Measurements from ENCODE around the gene ELMO2.

The ELMO2 gene

DNA sequence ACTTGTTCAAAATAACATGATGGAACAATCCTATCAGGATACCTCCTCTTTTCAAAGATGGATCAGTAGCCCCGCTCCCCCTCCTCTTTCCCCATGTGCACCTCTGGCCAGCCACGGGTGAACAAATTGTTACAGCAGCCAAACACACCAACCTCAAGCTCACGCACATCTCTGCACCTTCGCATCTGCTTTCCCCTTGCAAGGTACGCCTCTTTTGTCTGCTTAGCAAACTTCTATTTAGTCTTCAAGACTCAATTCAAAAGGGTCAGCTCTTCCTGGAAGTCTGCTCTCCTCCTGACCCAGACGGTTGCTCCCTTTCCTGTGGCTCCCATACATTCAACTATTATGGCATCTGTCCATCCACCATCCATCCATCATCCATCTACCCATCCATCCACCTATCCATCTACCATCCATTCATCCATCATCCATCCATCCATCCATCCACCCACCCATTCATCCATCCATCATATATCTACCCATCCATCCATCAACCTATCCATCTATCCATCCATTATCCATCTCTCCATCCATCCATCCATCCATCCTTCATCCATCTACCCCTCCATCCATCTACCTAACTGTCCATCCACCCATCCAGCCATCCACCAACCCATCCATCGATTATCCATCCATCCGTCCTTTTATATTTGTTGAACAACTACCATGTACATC is 61.8 kb downstream of the ELMO2 start:
- H4K8ac ChIP-seq (ENCODE audit: low read length), result no peak overlapping the region
- H2BK15ac ChIP-seq (ENCODE audit: low read depth, poor library complexity, severe bottlenecking), result no peak overlapping the region
- no peak overlapping the region for H3K4me2 ChIP-seq (ENCODE audit: low read length, poor library complexity, severe bottlenecking)
- no peak overlapping the region for H2BK120ac ChIP-seq (ENCODE audit: low read depth, low read length)
- no peak overlapping the region for H3K9ac ChIP-seq (ENCODE audit: low read length)
- no peak overlapping the region for H4K91ac ChIP-seq (ENCODE audit: low read length)
- H2AK5ac ChIP-seq (ENCODE audit: low read length, severe bottlenecking), result no peak overlapping the region
- no peak overlapping the region for H3K14ac ChIP-seq (ENCODE audit: low read length in 2 of 2)
- peaks cover 39 to 44% of the 10 kb centered on the region in 2 experiments for H3K27me3 ChIP-seq (ENCODE audit: control insufficient read depth in 1 of 2, insufficient read depth in 1 of 2, low read length in 2 of 2)
- H3K36me3 ChIP-seq (ENCODE audit: control insufficient read depth in 1 of 2, insufficient read depth in 2 of 2, low read depth in 1 of 2, low read length in 2 of 2), result no peaks in the 10 kb centered on the region
- H2BK5ac ChIP-seq (ENCODE audit: low read depth, low read length, poor library complexity, severe bottlenecking), result no peak overlapping the region
- no peak overlapping the region for H2BK12ac ChIP-seq (ENCODE audit: low read length in 2 of 2)
- H3K18ac ChIP-seq (ENCODE audit: low read depth in 1 of 2, low read length in 2 of 2), result no peak overlapping the region
- H3K9me3 ChIP-seq (ENCODE audit: control insufficient read depth, low read length), result no peaks in the 10 kb centered on the region
- H3K4me3 ChIP-seq (ENCODE audit: insufficient read depth in 1 of 2, low read depth in 1 of 2, low read length in 2 of 2), result no peak overlapping the region
- no peak overlapping the region for H2AFZ ChIP-seq (ENCODE audit: low read depth, low read length)
- DNase-seq, result no peak
- H3K79me1 ChIP-seq (replicated peaks; ENCODE audit: low read length, poor library complexity, severe bottlenecking), result no peaks in the 10 kb centered on the region
- 64% methylated on average over 8 of the region's 8 CpGs for WGBS
- no peak overlapping the region for H3K4ac ChIP-seq (ENCODE audit: low read depth in 1 of 2, low read length in 2 of 2)
- H3K27ac ChIP-seq (ENCODE audit: low read length, poor library complexity, severe bottlenecking), result no peak overlapping the region
- no peak overlapping the region for H3K23ac ChIP-seq (ENCODE audit: low read length in 2 of 2)
- peaks cover 13% of the 10 kb centered on the region for H3K4me1 ChIP-seq (ENCODE audit: control insufficient read depth, insufficient read depth, low read depth, low read length)

DNA sequence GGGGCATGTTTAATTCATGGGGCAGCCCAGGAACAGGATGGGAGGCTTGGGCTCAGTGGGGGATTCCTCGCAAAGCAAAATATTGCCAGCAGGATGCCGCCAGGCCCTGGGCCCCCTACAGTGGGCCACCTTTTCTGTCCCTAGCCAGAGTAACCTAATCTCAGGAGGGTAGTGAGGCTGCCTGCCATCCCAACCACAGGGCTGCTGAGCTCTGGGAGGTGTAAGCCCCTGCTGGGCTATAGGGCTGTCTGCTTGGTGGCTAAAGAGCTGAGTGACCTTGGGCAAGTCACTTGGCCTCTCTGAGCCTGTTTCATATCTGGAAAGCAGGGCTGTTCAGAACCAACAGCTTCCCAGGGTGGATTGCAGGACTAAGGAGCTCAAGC is 62.4 kb downstream of the ELMO2 start:
- no peak overlapping the region for H3K4me3 ChIP-seq (ENCODE audit: insufficient read depth in 1 of 2, low read depth in 1 of 2, low read length in 2 of 2)
- H3K23ac ChIP-seq (ENCODE audit: low read length in 2 of 2), result no peak overlapping the region
- WGBS, result 82% methylated on average over 2 of the region's 2 CpGs
- no peak overlapping the region for H2BK12ac ChIP-seq (ENCODE audit: low read length in 2 of 2)
- H2BK15ac ChIP-seq (ENCODE audit: low read depth, poor library complexity, severe bottlenecking), result no peak overlapping the region
- no peak overlapping the region for H3K9ac ChIP-seq (ENCODE audit: low read length)
- no peak overlapping the region for H2AK5ac ChIP-seq (ENCODE audit: low read length, severe bottlenecking)
- no peak overlapping the region for H2BK120ac ChIP-seq (ENCODE audit: low read depth, low read length)
- H4K91ac ChIP-seq (ENCODE audit: low read length), result no peak overlapping the region
- DNase-seq, result no peak
- peaks cover 9% of the 10 kb centered on the region for H3K4me1 ChIP-seq (ENCODE audit: control insufficient read depth, insufficient read depth, low read depth, low read length)
- no peak overlapping the region for H3K4ac ChIP-seq (ENCODE audit: low read depth in 1 of 2, low read length in 2 of 2)
- H2AFZ ChIP-seq (ENCODE audit: low read depth, low read length), result no peak overlapping the region
- no peak overlapping the region for H3K27ac ChIP-seq (ENCODE audit: low read length, poor library complexity, severe bottlenecking)
- H3K79me1 ChIP-seq (replicated peaks; ENCODE audit: low read length, poor library complexity, severe bottlenecking), result no peaks in the 10 kb centered on the region
- H2BK5ac ChIP-seq (ENCODE audit: low read depth, low read length, poor library complexity, severe bottlenecking), result no peak overlapping the region
- H3K18ac ChIP-seq (ENCODE audit: low read depth in 1 of 2, low read length in 2 of 2), result no peak overlapping the region
- no peak overlapping the region for H3K4me2 ChIP-seq (ENCODE audit: low read length, poor library complexity, severe bottlenecking)
- H4K8ac ChIP-seq (ENCODE audit: low read length), result no peak overlapping the region
- peaks cover 45 to 51% of the 10 kb centered on the region in 2 experiments for H3K27me3 ChIP-seq (ENCODE audit: control insufficient read depth in 1 of 2, insufficient read depth in 1 of 2, low read length in 2 of 2)
- H3K14ac ChIP-seq (ENCODE audit: low read length in 2 of 2), result no peak overlapping the region
- no peaks in the 10 kb centered on the region for H3K36me3 ChIP-seq (ENCODE audit: control insufficient read depth in 1 of 2, insufficient read depth in 2 of 2, low read depth in 1 of 2, low read length in 2 of 2)
- H3K9me3 ChIP-seq (ENCODE audit: control insufficient read depth, low read length), result no peaks in the 10 kb centered on the region

DNA sequence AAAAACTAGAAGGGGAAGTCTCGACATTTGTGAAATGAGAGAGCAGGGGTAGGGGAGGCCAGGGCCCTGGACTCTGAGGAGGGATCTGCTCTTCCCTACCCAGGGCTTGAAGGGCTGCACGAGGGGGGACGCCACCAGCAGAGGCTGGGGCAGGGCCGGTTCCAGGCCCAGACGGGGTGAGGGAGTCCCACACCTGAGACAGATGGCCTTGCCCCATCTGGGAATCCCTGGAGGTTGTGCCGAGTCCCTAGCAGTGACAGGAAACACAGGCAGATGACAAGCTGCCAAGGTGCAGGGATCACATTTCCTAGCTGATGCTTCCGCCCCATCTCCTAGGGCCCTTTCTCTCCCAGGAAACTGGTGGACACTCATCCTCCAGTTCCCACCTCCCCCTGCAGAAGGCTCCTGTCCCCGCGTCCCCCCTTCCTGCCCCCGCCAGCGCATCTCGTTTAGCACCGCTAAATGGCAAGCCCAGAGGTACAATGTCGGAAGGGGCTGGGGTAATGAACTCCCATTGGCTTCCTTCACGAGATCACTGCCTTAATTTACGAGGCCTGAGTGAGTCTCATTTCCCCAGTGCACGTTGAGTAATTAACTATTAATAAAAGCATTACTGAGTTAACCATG is 63.0 kb downstream of the ELMO2 start:
- 39% methylated on average over 15 of the region's 17 CpGs for WGBS
- Histone ChIP-seq H3K9ac (ENCODE audit: low read length) (peak overlapping the region; percentile 25), H3K4me3 (ENCODE audit: insufficient read depth in 1 of 2, low read depth in 1 of 2, low read length in 2 of 2) (peak overlapping the region in 1 of 2 experiments; percentile 20), H3K79me1 (replicated peaks; ENCODE audit: low read length, poor library complexity, severe bottlenecking) (no peaks in the 10 kb centered on the region), H3K27me3 (ENCODE audit: control insufficient read depth in 1 of 2, insufficient read depth in 1 of 2, low read length in 2 of 2) (peaks cover 48 to 56% of the 10 kb centered on the region in 2 experiments), H2AFZ (ENCODE audit: low read depth, low read length) (no peak overlapping the region), H3K18ac (ENCODE audit: low read depth in 1 of 2, low read length in 2 of 2) (no peak overlapping the region), H4K8ac (ENCODE audit: low read length) (no peak overlapping the region), H2BK120ac (ENCODE audit: low read depth, low read length) (no peak overlapping the region), H3K23ac (ENCODE audit: low read length in 2 of 2) (no peak overlapping the region), H3K36me3 (ENCODE audit: control insufficient read depth in 1 of 2, insufficient read depth in 2 of 2, low read depth in 1 of 2, low read length in 2 of 2) (no peaks in the 10 kb centered on the region), H3K4me2 (ENCODE audit: low read length, poor library complexity, severe bottlenecking) (no peak overlapping the region), H3K27ac (ENCODE audit: low read length, poor library complexity, severe bottlenecking) (no peak overlapping the region), H3K4ac (ENCODE audit: low read depth in 1 of 2, low read length in 2 of 2) (no peak overlapping the region), H4K91ac (ENCODE audit: low read length) (no peak overlapping the region), H3K4me1 (ENCODE audit: control insufficient read depth, insufficient read depth, low read depth, low read length) (peaks cover 5% of the 10 kb centered on the region), H2AK5ac (ENCODE audit: low read length, severe bottlenecking) (no peak overlapping the region), H3K9me3 (ENCODE audit: control insufficient read depth, low read length) (no peaks in the 10 kb centered on the region), H2BK5ac (ENCODE audit: low read depth, low read length, poor library complexity, severe bottlenecking) (no peak overlapping the region), H3K14ac (ENCODE audit: low read length in 2 of 2) (no peak overlapping the region), H2BK12ac (ENCODE audit: low read length in 2 of 2) (no peak overlapping the region), H2BK15ac (ENCODE audit: low read depth, poor library complexity, severe bottlenecking) (no peak overlapping the region)
- no peak for DNase-seq

DNA sequence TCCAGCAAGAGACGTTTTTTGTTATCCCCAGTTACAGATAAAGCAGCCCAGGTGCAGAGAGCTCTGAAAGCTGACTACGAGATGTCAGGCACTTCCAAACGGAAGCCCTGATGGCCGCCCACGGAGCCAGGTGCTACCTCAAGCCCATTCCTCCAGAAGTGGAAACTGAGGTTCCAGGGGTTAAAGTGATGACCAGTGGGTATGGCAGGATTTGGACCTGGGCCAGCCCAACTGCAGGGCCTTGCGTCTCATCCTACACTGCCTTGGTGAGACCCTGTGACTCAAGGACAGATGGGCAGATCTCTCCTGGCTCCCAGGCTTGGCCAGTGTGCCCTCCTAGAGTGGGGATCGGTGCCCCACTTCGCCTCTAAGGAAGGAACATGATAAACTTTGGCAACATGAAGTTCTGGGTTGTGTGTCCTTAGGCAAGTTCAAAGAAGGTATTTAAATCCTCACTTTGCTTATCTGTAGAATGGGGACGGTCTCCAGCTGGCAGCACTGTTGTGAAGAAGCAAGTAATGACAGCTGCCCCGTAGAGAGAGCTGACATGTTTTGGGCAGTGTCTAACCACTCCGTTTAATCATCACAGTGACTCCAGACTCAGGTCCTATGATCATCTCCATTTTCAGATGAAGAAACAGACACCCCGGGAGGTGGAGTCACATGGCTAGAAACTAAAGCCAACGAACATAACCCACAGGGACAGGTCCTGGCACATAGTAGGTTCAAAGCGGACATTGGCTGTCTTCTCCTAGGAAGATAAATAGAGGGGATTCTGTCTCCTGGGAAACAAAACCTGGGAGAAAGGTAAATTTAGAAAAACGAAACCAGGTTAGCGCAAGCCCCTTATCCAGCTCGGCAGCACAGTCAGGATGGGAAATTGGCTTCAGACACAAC is 63.7 kb downstream of the ELMO2 start:
- H2BK12ac ChIP-seq (ENCODE audit: low read length in 2 of 2), result no peak overlapping the region
- H3K23ac ChIP-seq (ENCODE audit: low read length in 2 of 2), result peak overlapping the region in 1 of 2 experiments; percentile 64
- no peak overlapping the region for H3K18ac ChIP-seq (ENCODE audit: low read depth in 1 of 2, low read length in 2 of 2)
- H3K4ac ChIP-seq (ENCODE audit: low read depth in 1 of 2, low read length in 2 of 2), result no peak overlapping the region
- H4K91ac ChIP-seq (ENCODE audit: low read length), result no peak overlapping the region
- no peaks in the 10 kb centered on the region for H3K36me3 ChIP-seq (ENCODE audit: control insufficient read depth in 1 of 2, insufficient read depth in 2 of 2, low read depth in 1 of 2, low read length in 2 of 2)
- H2BK120ac ChIP-seq (ENCODE audit: low read depth, low read length), result no peak overlapping the region
- no peaks in the 10 kb centered on the region for H3K9me3 ChIP-seq (ENCODE audit: control insufficient read depth, low read length)
- H4K8ac ChIP-seq (ENCODE audit: low read length), result no peak overlapping the region
- H2BK15ac ChIP-seq (ENCODE audit: low read depth, poor library complexity, severe bottlenecking), result no peak overlapping the region
- H3K9ac ChIP-seq (ENCODE audit: low read length), result peak overlapping the region; percentile 25
- 81% methylated on average over 17 of the region's 17 CpGs for WGBS
- H3K79me1 ChIP-seq (replicated peaks; ENCODE audit: low read length, poor library complexity, severe bottlenecking), result no peaks in the 10 kb centered on the region
- H2BK5ac ChIP-seq (ENCODE audit: low read depth, low read length, poor library complexity, severe bottlenecking), result no peak overlapping the region
- no peak overlapping the region for H2AK5ac ChIP-seq (ENCODE audit: low read length, severe bottlenecking)
- no peak overlapping the region for H2AFZ ChIP-seq (ENCODE audit: low read depth, low read length)
- H3K27me3 ChIP-seq (ENCODE audit: control insufficient read depth in 1 of 2, insufficient read depth in 1 of 2, low read length in 2 of 2), result peaks cover 52 to 62% of the 10 kb centered on the region in 2 experiments
- no peak overlapping the region for H3K4me2 ChIP-seq (ENCODE audit: low read length, poor library complexity, severe bottlenecking)
- H3K27ac ChIP-seq (ENCODE audit: low read length, poor library complexity, severe bottlenecking), result no peak overlapping the region
- DNase-seq, result no peak
- H3K4me3 ChIP-seq (ENCODE audit: insufficient read depth in 1 of 2, low read depth in 1 of 2, low read length in 2 of 2), result peak overlapping the region in 1 of 2 experiments; percentile 20
- no peak overlapping the region for H3K14ac ChIP-seq (ENCODE audit: low read length in 2 of 2)
- peaks cover 2% of the 10 kb centered on the region for H3K4me1 ChIP-seq (ENCODE audit: control insufficient read depth, insufficient read depth, low read depth, low read length)
